GM18526 (cell line): Measurements from ENCODE around the gene XRCC6.

Experiments
- POLR2A ChIP-seq: IDR thresholded peaks from 3 replicates; pipeline ENCODE4 v1.6.1; 2011; ENCODE audit not compliant: insufficient read length; ENCODE audit errors: extremely low read depth

XRCC6 gene

GRCh38 chr22:41699264-41700107 lies 78.4 kb downstream of the XRCC6 start, which contains the start of gene MEI1:
Gene MEI1, plus strand, starts transcription at chr22:41699503. Its CDS starts 36 bp downstream, at chr22:41699539.
- no peak for TF ChIP-seq POLR2A

GRCh38 chr22:41700108-41700364 lies 78.9 kb downstream of the XRCC6 start:
- no peak for TF ChIP-seq POLR2A

- no peak for TF ChIP-seq POLR2A
Measured at GRCh38 chr22:41702763-41703162, 81.7 kb downstream of the XRCC6 start.

- TF ChIP-seq POLR2A = no peak
Measured at GRCh38 chr22:41709341-41709740, 88.2 kb downstream of the XRCC6 start.

- TF ChIP-seq POLR2A = no peak
Measured at GRCh38 chr22:41713004-41713403, 91.9 kb downstream of the XRCC6 start.
